22Rv1 (cell line): ENCODE measurements around the gene HACD1.

Experiments used
- CTCF ChIP-seq: fragments of 450-650 bp; IDR thresholded peaks from 2 replicates; pipeline ENCODE4 v1.5.1; 2017; ENCODE audit warnings: mild to moderate bottlenecking
- ZFX ChIP-seq: fragments of 450-650 bp; IDR thresholded peaks from 2 replicates; pipeline ENCODE4 v1.6.1; 2017; ENCODE audit warnings: antibody characterized with exemption, borderline replicate concordance

- TF ChIP-seq CTCF: no peak
- no peak for TF ChIP-seq ZFX
Observed at GRCh38 chr10:17544465-17544864, 72.7 kb downstream of the HACD1 start.
